CD4-positive, alpha-beta T cell treated with Interferon gamma for 1 hour (primary cell): ENCODE results near the gene RBM4.
"Not testable (repeated sequence)": the region's sequence is repeated elsewhere in the genome, so short reads cannot be mapped to it uniquely, and the experiment has no call there.

Experiments used
- DNase-seq: peaks from one replicate; pipeline ENCODE4 v3.0.0-alpha.2; 2020

Gene RBM4

GRCh38 chr11:66638177-66639065, at the start of gene RBM4:
TSS of gene RBM4 (plus strand) at chr11:66638703. CDS start at chr11:66639712, 1,009 bp downstream.
- peak; percentile 98 for DNase-seq

GRCh38 chr11:66589315-66589714, 49.2 kb upstream of the RBM4 start:
- not testable (repeated sequence) for DNase-seq

GRCh38 chr11:66589996-66590675, 48.4 kb upstream of the RBM4 start:
- no peak for DNase-seq

- DNase-seq = no peak
Measured at GRCh38 chr11:66591175-66591574, 47.3 kb upstream of the RBM4 start.

GRCh38 chr11:66592457-66593302, 45.8 kb upstream of the RBM4 start, which contains the start of the genes CCDC87 and CCS:
TSS of gene CCDC87 (minus strand) at chr11:66593063. CDS start at chr11:66593015, 48 bp downstream.
TSS of gene CCS (plus strand) at chr11:66593185. CDS start at chr11:66593262, 77 bp downstream.
- peak; percentile 98 for DNase-seq

DNA sequence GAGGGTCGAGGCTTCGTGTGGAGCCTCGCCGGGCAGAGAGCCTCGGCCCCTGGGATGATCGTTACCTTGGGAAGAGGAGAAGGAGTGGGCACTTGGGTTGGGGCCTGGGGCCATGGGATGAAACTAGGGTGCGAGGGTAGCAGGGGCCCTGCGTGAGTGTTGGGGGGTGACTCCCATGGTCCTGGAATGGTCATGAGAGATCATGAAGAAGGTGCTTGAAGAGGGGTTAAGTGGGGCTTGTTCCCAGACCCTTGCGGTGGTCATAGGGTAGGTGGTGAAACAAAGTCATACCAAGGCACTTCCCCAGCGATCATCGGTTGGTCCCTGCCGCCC, 45.2 kb upstream of the RBM4 start:
- DNase-seq = no peak

DNA sequence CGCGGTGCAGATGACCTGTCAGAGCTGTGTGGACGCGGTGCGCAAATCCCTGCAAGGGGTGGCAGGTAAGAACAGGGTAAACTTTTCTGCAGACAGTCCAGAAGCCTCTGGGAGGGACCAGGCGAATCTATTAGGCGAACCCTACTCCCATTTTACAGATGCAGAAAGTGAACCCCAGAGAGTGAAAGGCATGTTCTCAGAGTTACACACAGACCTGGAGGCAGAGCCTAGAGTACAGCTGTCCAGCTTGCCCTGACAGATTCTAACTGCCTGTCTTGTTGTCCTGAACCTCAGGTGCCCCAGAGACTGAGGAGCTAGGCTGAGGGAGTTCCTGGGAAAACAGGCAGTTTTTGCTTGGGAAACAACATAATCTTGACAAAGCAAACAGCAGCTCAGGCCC, 44.9 kb upstream of the RBM4 start:
- DNase-seq = no peak

GRCh38 chr11:66595245-66595904, 43.1 kb upstream of the RBM4 start:
- DNase-seq = no peak

DNA sequence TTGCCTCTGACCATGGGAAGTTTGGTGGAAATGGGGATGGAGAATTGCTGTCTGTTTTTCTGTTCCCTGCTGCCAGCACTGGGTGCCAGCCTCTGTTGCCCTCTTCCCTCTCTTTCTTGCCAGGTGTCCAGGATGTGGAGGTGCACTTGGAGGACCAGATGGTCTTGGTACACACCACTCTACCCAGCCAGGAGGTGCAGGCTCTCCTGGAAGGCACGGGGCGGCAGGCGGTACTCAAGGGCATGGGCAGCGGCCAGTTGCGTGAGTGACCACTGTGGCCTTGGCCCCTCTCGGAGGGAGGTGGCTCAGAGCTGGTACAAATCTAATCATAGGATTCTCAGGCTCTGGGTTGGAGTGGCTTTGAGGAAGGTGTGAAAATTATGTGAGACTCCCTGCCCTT, 39.5 kb upstream of the RBM4 start:
- DNase-seq = no peak

DNA sequence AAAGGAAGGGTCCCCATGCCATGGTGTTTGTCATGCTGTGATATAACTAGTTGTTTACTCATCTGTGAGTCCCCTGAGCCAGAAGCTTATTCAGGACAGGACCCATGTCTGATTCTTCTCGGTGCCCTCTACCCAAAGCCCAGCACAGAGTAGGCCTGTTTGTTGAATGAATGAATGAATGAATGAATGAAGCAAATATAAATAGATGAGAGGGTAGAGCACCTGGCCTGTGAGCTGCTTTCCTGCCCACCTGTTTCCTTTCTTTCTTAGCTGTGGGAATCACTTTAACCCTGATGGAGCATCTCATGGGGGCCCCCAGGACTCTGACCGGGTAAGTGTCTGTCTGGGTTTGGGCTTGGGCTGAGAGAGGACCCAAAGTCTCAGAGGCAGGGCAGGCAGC, 38.3 kb upstream of the RBM4 start:
- no peak for DNase-seq

GRCh38 chr11:66600631-66601233, 37.8 kb upstream of the RBM4 start:
- no peak for DNase-seq

- no peak for DNase-seq
Measured at GRCh38 chr11:66603072-66603471, 35.4 kb upstream of the RBM4 start.

GRCh38 chr11:66604155-66604554, 34.3 kb upstream of the RBM4 start:
- DNase-seq = no peak

- not testable (repeated sequence) for DNase-seq
Measured at GRCh38 chr11:66606608-66607007, 31.9 kb upstream of the RBM4 start.

DNA sequence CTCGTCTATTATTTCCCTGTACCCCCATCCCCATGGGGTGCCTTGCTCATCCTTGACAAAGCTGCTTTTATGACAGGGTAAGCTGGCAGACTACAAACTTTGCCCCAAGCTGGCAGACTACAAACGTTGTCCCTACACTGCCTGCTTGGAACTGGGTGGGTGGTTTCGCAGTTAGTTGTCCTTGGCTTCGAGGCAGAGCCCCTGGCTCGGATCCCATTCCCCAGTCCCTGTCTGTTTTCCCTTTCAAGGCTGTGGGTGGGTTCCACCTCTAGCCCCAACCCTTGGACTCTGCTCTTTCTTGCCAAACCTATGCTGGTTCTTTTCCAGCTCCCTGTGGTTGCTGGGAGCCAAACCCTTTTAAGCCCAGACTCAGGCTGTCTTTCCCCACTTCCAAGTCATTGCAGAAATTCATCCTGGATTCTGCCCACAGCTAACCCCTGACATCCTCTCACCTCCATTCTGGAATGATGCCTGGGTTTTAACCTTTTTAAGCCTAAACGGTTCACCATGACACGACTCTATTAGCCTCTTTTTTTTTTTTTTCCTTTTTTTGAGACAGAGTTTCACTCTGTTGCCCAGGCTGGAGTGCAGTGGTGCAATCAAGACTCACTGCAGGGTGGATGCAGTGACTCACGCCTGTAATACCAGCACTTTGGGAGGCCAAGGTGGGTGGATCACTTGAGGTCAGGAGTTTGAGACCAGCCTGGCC, 31.2 kb upstream of the RBM4 start:
- no peak for DNase-seq

- DNase-seq = no peak
Measured at GRCh38 chr11:66609721-66610617, 28.5 kb upstream of the RBM4 start.

GRCh38 chr11:66612458-66612857, 26.0 kb upstream of the RBM4 start:
- DNase-seq = no peak

GRCh38 chr11:66614073-66614472, 24.4 kb upstream of the RBM4 start:
- no peak for DNase-seq

- peak; percentile 99 for DNase-seq
Measured at GRCh38 chr11:66616379-66617154, 21.9 kb upstream of the RBM4 start, which contains the start of gene RBM14. TSS of gene RBM14 (plus strand) at chr11:66616630. CDS start at chr11:66616721, 91 bp downstream.
